ENCODE measurements around the gene HIP1R.
"Not testable (repeated sequence)": the region's sequence is repeated elsewhere in the genome, so short reads cannot be mapped to it uniquely, and the experiment has no call there.

Gene HIP1R

GRCh38 chr12:122903693-122904034, 68.4 kb downstream of the HIP1R start:
- Histone ChIP-seq H2AFZ (ENCODE audit: low read depth) (no peak overlapping the region), H3K4me3 (IDR thresholded peaks at IDR 0.05; ENCODE audit: insufficient read depth, low read depth, low read length) (no peak overlapping the region), H3K36me3 (ENCODE audit: insufficient read depth) (no peaks in the 10 kb centered on the region), H3K4me2 (no peak overlapping the region), H4K20me1 (ENCODE audit: insufficient read depth) (no peaks in the 10 kb centered on the region), H3K79me2 (ENCODE audit: insufficient read depth, low read depth) (no peaks in the 10 kb centered on the region), H3K4me1 (ENCODE audit: low read depth, poor library complexity, severe bottlenecking) (peaks cover 35% of the 10 kb centered on the region), H3K27me3 (ENCODE audit: insufficient read depth, low read depth) (no peaks in the 10 kb centered on the region), H3K27ac (no peak overlapping the region), H3K9ac (no peak overlapping the region)
- TF ChIP-seq CTCF (conservative IDR thresholded peaks at IDR 0.05; ENCODE audit: low read depth, low read length) = no peak

- H3K27me3 ChIP-seq (ENCODE audit: insufficient read depth, low read depth); H3K4me3 ChIP-seq (IDR thresholded peaks at IDR 0.05; ENCODE audit: insufficient read depth, low read depth, low read length): not testable (repeated sequence)
Measured at GRCh38 chr12:122905258-122905657, 70.0 kb downstream of the HIP1R start.

GRCh38 chr12:122908915-122909314, 73.7 kb downstream of the HIP1R start:
- H2AFZ ChIP-seq (ENCODE audit: low read depth) = no peak overlapping the region
- H3K27ac ChIP-seq = no peak overlapping the region
- no peaks in the 10 kb centered on the region for H3K27me3 ChIP-seq (ENCODE audit: insufficient read depth, low read depth)
- no peaks in the 10 kb centered on the region for H3K4me1 ChIP-seq (ENCODE audit: low read depth, poor library complexity, severe bottlenecking)
- H3K4me2 ChIP-seq = no peak overlapping the region
- TF ChIP-seq CTCF (conservative IDR thresholded peaks at IDR 0.05; ENCODE audit: low read depth, low read length) = no peak
- H4K20me1 ChIP-seq (ENCODE audit: insufficient read depth) = no peaks in the 10 kb centered on the region
- H3K79me2 ChIP-seq (ENCODE audit: insufficient read depth, low read depth) = no peaks in the 10 kb centered on the region
- no peak overlapping the region for H3K4me3 ChIP-seq (IDR thresholded peaks at IDR 0.05; ENCODE audit: insufficient read depth, low read depth, low read length)
- no peaks in the 10 kb centered on the region for H3K36me3 ChIP-seq (ENCODE audit: insufficient read depth)
- H3K9ac ChIP-seq = no peak overlapping the region

More at GRCh38 chr12:122905258-122905657, 70.0 kb downstream of the HIP1R start:
- not testable (repeated sequence) for H3K4me2 ChIP-seq; H3K36me3 ChIP-seq (ENCODE audit: insufficient read depth); H4K20me1 ChIP-seq (ENCODE audit: insufficient read depth); H3K9ac ChIP-seq; H3K27ac ChIP-seq; H2AFZ ChIP-seq (ENCODE audit: low read depth); H3K79me2 ChIP-seq (ENCODE audit: insufficient read depth, low read depth)
- H3K4me1 ChIP-seq (ENCODE audit: low read depth, poor library complexity, severe bottlenecking) = peaks cover 19% of the 10 kb centered on the region

GRCh38 chr12:122909442-122910288, 74.4 kb downstream of the HIP1R start:
- Histone ChIP-seq H3K36me3 (ENCODE audit: insufficient read depth) (no peaks in the 10 kb centered on the region), H3K4me1 (ENCODE audit: low read depth, poor library complexity, severe bottlenecking) (no peaks in the 10 kb centered on the region), H3K27me3 (ENCODE audit: insufficient read depth, low read depth) (no peaks in the 10 kb centered on the region), H4K20me1 (ENCODE audit: insufficient read depth) (no peaks in the 10 kb centered on the region), H3K4me3 (IDR thresholded peaks at IDR 0.05; ENCODE audit: insufficient read depth, low read depth, low read length) (no peak overlapping the region), H3K79me2 (ENCODE audit: insufficient read depth, low read depth) (no peaks in the 10 kb centered on the region), H3K9ac (no peak overlapping the region), H3K4me2 (no peak overlapping the region), H3K27ac (no peak overlapping the region), H2AFZ (ENCODE audit: low read depth) (no peak overlapping the region)
- TF ChIP-seq CTCF (conservative IDR thresholded peaks at IDR 0.05; ENCODE audit: low read depth, low read length) = no peak
